ENCODE data around the gene TCP10L.

DNA sequence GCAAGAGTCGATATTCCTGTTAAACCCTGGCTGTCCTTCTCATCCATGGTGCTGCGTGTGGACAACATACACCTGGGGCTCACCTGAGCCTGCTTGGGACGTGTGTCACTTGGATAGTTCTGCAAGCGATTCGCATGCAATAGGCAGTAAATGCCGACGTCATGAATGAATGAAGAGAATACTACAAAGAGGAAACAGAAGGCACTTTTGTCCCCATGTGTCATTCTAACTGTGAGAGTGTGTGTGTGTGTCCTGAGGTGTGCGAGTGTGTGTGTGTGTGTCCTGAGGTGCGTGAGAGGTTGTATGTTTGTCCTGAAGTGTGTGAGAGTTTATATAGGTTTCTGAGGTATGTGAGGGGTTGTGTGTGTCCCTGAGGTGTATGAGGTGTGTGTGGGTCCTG lies 647 bp upstream of the TCP10L start:
- no peak for TF ChIP-seq POLR2AphosphoS5 (IDR thresholded peaks at IDR 0.05; ENCODE audit: low read depth, low read length)
- TF ChIP-seq POLR2A (IDR thresholded peaks at IDR 0.05; ENCODE audit: low read depth, low read length) = no peak
- no peak for TF ChIP-seq TAF1 (IDR thresholded peaks at IDR 0.05; ENCODE audit: low read depth, low read length)
- TF ChIP-seq SPI1 (IDR thresholded peaks at IDR 0.05; ENCODE audit: low read depth, low read length) = no peak
- TF ChIP-seq POU2F2 (IDR thresholded peaks at IDR 0.05; ENCODE audit: low read depth, low read length) = no peak
- no peak for TF ChIP-seq PAX5 (IDR thresholded peaks at IDR 0.05; ENCODE audit: insufficient read depth, low read length, severe bottlenecking)
